Activated T-helper 1 cell treated with anti-CD3 and anti-CD28 coated beads, Interleukin-2, amount 50 U/mL, for 16 hours (primary cell): ENCODE measurements around the gene C4orf50.

ENCODE experiments used
- DNase-seq, 2 donors: peaks; one replicate each; pipeline ENCODE4 v3.0.0-alpha.2; 2020; ENCODE audit warnings: low read depth in 1 of 2, low spot score in 1 of 2

C4orf50 gene

GRCh38 chr4:5894266-5894665, 124.0 kb downstream of the C4orf50 start:
- no peak for DNase-seq

- DNase-seq: no peak
Measured at GRCh38 chr4:5893591-5893990, 124.6 kb downstream of the C4orf50 start.

GRCh38 chr4:5893004-5893580, 125.1 kb downstream of the C4orf50 start, which contains the start of gene CRMP1:
TSS of gene CRMP1 (minus strand) at chr4:5893086. CDS start at chr4:5892969, 117 bp downstream.
- DNase-seq: no peak

- no peak for DNase-seq
Measured at GRCh38 chr4:5892323-5893003, 125.8 kb downstream of the C4orf50 start.

- DNase-seq: no peak
Measured at GRCh38 chr4:5891563-5892322, 126.5 kb downstream of the C4orf50 start.

- DNase-seq: no peak
Measured at GRCh38 chr4:5890063-5890727, 128.0 kb downstream of the C4orf50 start.

GRCh38 chr4:5889002-5889696, 129.1 kb downstream of the C4orf50 start:
- DNase-seq: no peak

- no peak for DNase-seq
Measured at GRCh38 chr4:5888222-5889001, 129.8 kb downstream of the C4orf50 start.

GRCh38 chr4:5887361-5888221, 130.6 kb downstream of the C4orf50 start:
- DNase-seq: no peak

GRCh38 chr4:5887011-5887360, 131.2 kb downstream of the C4orf50 start:
- no peak for DNase-seq

GRCh38 chr4:5885733-5886132, 132.5 kb downstream of the C4orf50 start:
- DNase-seq: no peak

- no peak for DNase-seq
Measured at GRCh38 chr4:5884796-5885195, 133.4 kb downstream of the C4orf50 start.

- no peak for DNase-seq
Measured at GRCh38 chr4:5883916-5884315, 134.3 kb downstream of the C4orf50 start.

GRCh38 chr4:5882947-5883346, 135.3 kb downstream of the C4orf50 start:
- DNase-seq: no peak

GRCh38 chr4:5881340-5881739, 136.9 kb downstream of the C4orf50 start:
- DNase-seq: no peak

- DNase-seq: no peak
Measured at GRCh38 chr4:5878359-5878758, 139.9 kb downstream of the C4orf50 start.

GRCh38 chr4:5877392-5877791, 140.8 kb downstream of the C4orf50 start:
- no peak for DNase-seq

GRCh38 chr4:5874811-5875449, 143.3 kb downstream of the C4orf50 start:
- DNase-seq: no peak

- DNase-seq: no peak
Measured at GRCh38 chr4:5870701-5871100, 147.5 kb downstream of the C4orf50 start.
